Uterus (tissue), 4 donors: ENCODE data around the gene GNAT1. TPM values are rescaled to one million over a fixed set of nuclear protein-coding genes. Genes with fewer than 3 reads are reported as not detected.

Experiments used
- DNase-seq, 2 donors: peaks; one replicate each; pipeline ENCODE4 v3.0.0-alpha.2; 2019 to 2020
- H3K27ac ChIP-seq, 2 donors: fragments of 200-600 bp; sonication (generic); 1 replicate in 1 of 2; 2 replicates in 1 of 2; pipeline ENCODE4 v1.5.1; 2016 to 2018
- H3K27me3 ChIP-seq, 2 donors: fragments of 200-600 bp; sonication (generic); one replicate each; pipeline ENCODE4 v1.5.1; 2018 to 2019; ENCODE audit warnings: control low read depth in 1 of 2
- H3K36me3 ChIP-seq, 2 donors: fragments of 200-600 bp; sonication (generic); one replicate each; pipeline ENCODE4 v1.5.1; 2019; ENCODE audit warnings: control low read depth in 1 of 2
- H3K4me1 ChIP-seq, 2 donors: fragments of 200-600 bp; sonication (generic); one replicate each; pipeline ENCODE4 v1.5.1; 2018 to 2019; ENCODE audit warnings: control low read depth in 1 of 2
- H3K4me3 ChIP-seq, 2 donors: fragments of 200-600 bp; sonication (generic); 1 replicate in 1 of 2; 2 replicates in 1 of 2; pipeline ENCODE4 v1.5.1; 2018 to 2019; ENCODE audit warnings: mild to moderate bottlenecking in 1 of 2
- H3K9me3 ChIP-seq, 2 donors: fragments of 200-600 bp; sonication (generic); one replicate each; pipeline ENCODE4 v1.5.1; 2019; ENCODE audit warnings: control low read depth in 1 of 2
- POLR2A ChIP-seq, 2 donors: fragments of 450-650 bp; IDR thresholded peaks; one replicate each; pipeline ENCODE4 v1.6.1; 2016; ENCODE audit warnings: antibody characterized with exemption in 2 of 2, mild to moderate bottlenecking in 1 of 2, moderate library complexity in 1 of 2
- intact Hi-C: fragments of 100-400 bp; cut with DNase I; formaldehyde crosslinking; loops from one replicate; pipeline ENCODE4 v1.15.1; 2023; ENCODE audit warnings: low total_unique reads
- total RNA-seq, 4 donors: library from RNA; depleted of rRNA in 3 of 4; stranded (reverse); fragments of >200 nt in 3 of 4; gene quantifications; one replicate each; pipeline versions ENCODE4 v1.1.0 to v1.2.4, GENCODE V29; 2014 to 2023
- TF ChIP-seq, protein P1 (sequence below), 4 experiments: fragments of 200-600 bp in 2 of 4; fragments of 450-650 bp in 2 of 4; sonication (generic) in 2 of 4; IDR thresholded peaks; one replicate each; pipeline ENCODE4 v1.5.1; 2016 to 2019; ENCODE audit warnings: antibody characterized with exemption in 4 of 4, mild to moderate bottlenecking in 2 of 4, moderate library complexity in 1 of 4
- donor health status: DM: yes; HTN: yes; CAD: no.

Gene GNAT1
- total RNA-seq, 4 donors from 2014 or later: not detected

DNA sequence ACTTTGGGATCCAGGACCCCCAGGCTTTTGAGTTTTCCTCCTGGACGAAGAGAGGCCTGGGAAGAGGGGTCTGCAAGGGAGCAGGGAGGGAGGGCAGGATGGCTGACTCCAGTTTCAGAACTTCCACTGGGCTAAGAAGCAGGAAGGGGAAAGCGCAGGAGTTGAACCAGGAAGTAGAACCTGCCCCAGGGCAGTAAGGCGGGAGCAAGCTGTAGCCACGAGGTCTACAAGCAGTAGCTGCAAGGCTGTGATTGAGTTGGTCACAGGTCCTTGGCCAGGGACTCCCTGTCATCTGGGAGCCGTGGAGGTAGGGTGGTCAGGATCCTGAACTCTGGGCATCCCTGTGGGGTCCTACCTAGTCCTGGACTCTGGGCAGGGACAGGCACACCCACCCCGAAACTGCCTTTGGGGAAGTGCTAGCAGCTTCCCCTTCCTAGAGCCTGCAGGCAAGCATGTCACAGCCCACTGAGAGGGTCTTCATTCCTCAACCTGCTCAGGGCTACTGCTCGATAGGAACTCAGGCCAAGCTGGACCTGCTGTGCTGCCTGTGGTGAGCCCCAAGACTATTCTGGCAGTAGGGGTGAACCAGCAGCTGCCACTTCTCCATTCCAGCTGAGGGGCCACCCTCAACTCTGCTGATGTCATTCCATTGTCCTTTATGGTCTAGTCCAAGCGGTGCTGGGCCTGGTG, 38.8 kb downstream of the GNAT1 start:
- no peaks in the 10 kb centered on the region for H3K4me1 ChIP-seq
- intact Hi-C loops: no loop called here
- H3K27ac ChIP-seq: no peak overlapping the region
- no peak for DNase-seq
- no peaks in the 10 kb centered on the region for H3K9me3 ChIP-seq
- no peaks in the 10 kb centered on the region for H3K27me3 ChIP-seq
- no peaks in the 10 kb centered on the region for H3K36me3 ChIP-seq
- TF ChIP-seq POLR2A (IDR thresholded peaks at IDR 0.05): no peak
- TF ChIP-seq, protein P1, sequence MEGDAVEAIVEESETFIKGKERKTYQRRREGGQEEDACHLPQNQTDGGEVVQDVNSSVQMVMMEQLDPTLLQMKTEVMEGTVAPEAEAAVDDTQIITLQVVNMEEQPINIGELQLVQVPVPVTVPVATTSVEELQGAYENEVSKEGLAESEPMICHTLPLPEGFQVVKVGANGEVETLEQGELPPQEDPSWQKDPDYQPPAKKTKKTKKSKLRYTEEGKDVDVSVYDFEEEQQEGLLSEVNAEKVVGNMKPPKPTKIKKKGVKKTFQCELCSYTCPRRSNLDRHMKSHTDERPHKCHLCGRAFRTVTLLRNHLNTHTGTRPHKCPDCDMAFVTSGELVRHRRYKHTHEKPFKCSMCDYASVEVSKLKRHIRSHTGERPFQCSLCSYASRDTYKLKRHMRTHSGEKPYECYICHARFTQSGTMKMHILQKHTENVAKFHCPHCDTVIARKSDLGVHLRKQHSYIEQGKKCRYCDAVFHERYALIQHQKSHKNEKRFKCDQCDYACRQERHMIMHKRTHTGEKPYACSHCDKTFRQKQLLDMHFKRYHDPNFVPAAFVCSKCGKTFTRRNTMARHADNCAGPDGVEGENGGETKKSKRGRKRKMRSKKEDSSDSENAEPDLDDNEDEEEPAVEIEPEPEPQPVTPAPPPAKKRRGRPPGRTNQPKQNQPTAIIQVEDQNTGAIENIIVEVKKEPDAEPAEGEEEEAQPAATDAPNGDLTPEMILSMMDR (IDR thresholded peaks at IDR 0.05): no peak
- H3K4me3 ChIP-seq: no peak overlapping the region

DNA sequence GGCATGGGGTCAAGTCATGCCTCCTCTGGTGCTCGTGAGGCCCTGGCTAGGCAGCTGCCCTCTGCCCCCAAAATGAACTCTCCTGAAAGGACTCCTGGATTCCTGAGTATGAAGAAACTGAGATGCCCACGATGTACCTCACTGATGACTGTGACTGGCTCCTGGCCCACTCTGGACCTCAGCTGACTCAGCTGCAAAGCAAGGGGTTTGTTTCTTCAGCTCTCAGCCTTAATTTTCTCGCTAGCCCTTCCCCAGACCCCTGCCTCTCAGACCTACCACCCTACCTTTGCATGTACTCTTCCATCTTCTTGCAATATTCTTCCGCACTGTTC, 39.4 kb downstream of the GNAT1 start:
- Histone ChIP-seq H3K36me3 (no peaks in the 10 kb centered on the region), H3K27me3 (no peaks in the 10 kb centered on the region), H3K4me3 (no peak overlapping the region), H3K9me3 (no peaks in the 10 kb centered on the region), H3K27ac (no peak overlapping the region), H3K4me1 (no peaks in the 10 kb centered on the region)
- DNase-seq: no peak
- intact Hi-C loops: no loop called here
- TF ChIP-seq, protein P1 (IDR thresholded peaks at IDR 0.05): no peak
- no peak for TF ChIP-seq POLR2A (IDR thresholded peaks at IDR 0.05)

DNA sequence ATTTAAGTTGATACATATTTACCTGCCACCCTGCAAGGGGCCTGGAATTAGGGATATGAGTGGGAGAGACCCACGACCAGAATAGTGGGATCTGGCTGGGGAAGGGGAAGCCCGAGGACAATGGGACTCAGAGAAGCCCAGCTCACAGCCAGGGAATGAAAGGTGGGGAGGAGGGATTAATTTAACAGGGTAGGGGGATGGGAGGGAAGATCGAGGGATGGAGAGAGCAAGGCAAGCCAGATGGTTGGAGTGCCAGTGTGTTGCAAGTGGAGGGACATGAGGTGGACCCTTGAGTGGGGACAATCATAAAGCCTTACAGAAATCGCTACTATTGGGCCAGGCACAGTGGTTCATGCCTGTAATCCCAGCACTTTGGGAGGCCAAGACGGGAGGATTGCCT, 40.2 kb downstream of the GNAT1 start:
- H3K27ac ChIP-seq: no peak overlapping the region
- DNase-seq: no peak
- intact Hi-C loops: no loop called here
- TF ChIP-seq, protein P1 (IDR thresholded peaks at IDR 0.05): no peak
- TF ChIP-seq POLR2A (IDR thresholded peaks at IDR 0.05): no peak
- H3K36me3 ChIP-seq: no peaks in the 10 kb centered on the region
- H3K27me3 ChIP-seq: no peaks in the 10 kb centered on the region
- no peaks in the 10 kb centered on the region for H3K4me1 ChIP-seq
- no peak overlapping the region for H3K4me3 ChIP-seq
- H3K9me3 ChIP-seq: no peaks in the 10 kb centered on the region

DNA sequence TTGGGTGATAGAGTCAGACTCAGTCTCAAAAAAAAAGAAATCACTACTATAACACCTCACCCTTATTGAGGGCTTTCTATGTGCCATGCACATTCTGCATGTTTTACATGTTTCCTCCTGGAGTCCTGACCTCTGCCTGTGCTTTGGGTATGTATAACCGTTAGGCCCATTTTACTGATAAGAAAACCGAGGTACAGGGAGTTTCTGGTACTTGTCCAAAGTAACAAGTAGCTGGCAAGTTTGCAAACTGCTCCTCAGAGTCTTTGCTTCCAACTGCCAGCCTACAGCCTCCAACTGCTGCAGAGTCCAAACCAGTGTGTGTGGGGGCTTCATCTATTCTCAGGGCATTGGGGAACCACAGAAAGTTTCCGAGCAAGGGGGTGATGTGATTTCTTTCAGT, 40.9 kb downstream of the GNAT1 start:
- no peak overlapping the region for H3K27ac ChIP-seq
- intact Hi-C loops: no loop called here

DNA sequence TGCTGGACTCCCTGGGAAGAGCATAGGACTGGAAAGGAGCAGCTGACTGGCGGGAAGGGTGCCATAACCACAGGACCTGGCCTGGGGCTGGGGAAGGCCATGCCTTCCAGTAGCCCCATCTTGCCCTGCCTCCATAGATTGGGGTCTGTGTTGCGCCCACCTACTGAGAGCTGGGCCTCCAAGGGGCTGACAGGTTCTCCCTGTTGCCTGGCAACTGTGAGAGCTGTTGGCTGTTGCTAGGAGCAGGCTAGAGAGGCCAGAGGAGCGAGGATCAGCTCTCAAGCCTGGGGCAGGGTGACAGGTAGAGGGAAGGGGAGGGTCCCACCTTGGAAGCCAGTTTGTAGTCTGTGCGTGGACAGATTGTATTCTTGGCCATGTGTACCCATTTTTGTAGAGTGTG, 41.8 kb downstream of the GNAT1 start:
- TF ChIP-seq, protein P1 (IDR thresholded peaks at IDR 0.05): no peak
- TF ChIP-seq POLR2A (IDR thresholded peaks at IDR 0.05): no peak

More for the DNA sequence above, 40.9 kb downstream of the GNAT1 start:
- H3K9me3 ChIP-seq: no peaks in the 10 kb centered on the region
- no peak for DNase-seq
- H3K4me1 ChIP-seq: no peaks in the 10 kb centered on the region
- no peaks in the 10 kb centered on the region for H3K27me3 ChIP-seq
- TF ChIP-seq, protein P1 (IDR thresholded peaks at IDR 0.05): no peak
- TF ChIP-seq POLR2A (IDR thresholded peaks at IDR 0.05): no peak
- no peaks in the 10 kb centered on the region for H3K36me3 ChIP-seq
- no peak overlapping the region for H3K4me3 ChIP-seq

More for the DNA sequence above, 41.8 kb downstream of the GNAT1 start:
- H3K9me3 ChIP-seq: no peaks in the 10 kb centered on the region
- no peaks in the 10 kb centered on the region for H3K27me3 ChIP-seq
- no peak overlapping the region for H3K4me3 ChIP-seq
- H3K27ac ChIP-seq: no peak overlapping the region
- no peaks in the 10 kb centered on the region for H3K36me3 ChIP-seq
- intact Hi-C loops: no loop called here
- no peak for DNase-seq
- no peaks in the 10 kb centered on the region for H3K4me1 ChIP-seq
